RWPE2 (cell line): ENCODE measurements around the gene MFSD6.
A peak's percentile ranks its signal among the peaks of the same experiment; 100 is the strongest.

Experiments
- ATAC-seq: fragments of 200-7000 bp; cut with Tn5 transposase; 3 replicates; pipeline ENCODE4 v1.9.1; 2021; ENCODE audit warnings: low read depth
- DNase-seq: peaks from one replicate; pipeline ENCODE4 v3.0.0-alpha.2; 2020; ENCODE audit warnings: low spot score
- H3K27ac ChIP-seq: fragments of 450-650 bp; 2 replicates; pipeline ENCODE4 v1.5.1; 2017; ENCODE audit warnings: mild to moderate bottlenecking; ENCODE audit not compliant: poor library complexity, severe bottlenecking
- H3K27me3 ChIP-seq: fragments of 250-450 bp; sonication (Bioruptor Pico); 2 replicates; pipeline ENCODE4 v1.5.1; 2021; ENCODE audit warnings: mild to moderate bottlenecking, moderate library complexity; ENCODE audit not compliant: insufficient read depth, poor library complexity, severe bottlenecking
- H3K36me3 ChIP-seq: fragments of 250-450 bp; sonication (Bioruptor Pico); 2 replicates; pipeline ENCODE4 v1.5.1; 2020; ENCODE audit warnings: low read depth, mild to moderate bottlenecking, moderate library complexity
- H3K4me1 ChIP-seq: fragments of 250-450 bp; sonication (Bioruptor Pico); 2 replicates; pipeline ENCODE4 v1.5.1; 2021; ENCODE audit warnings: mild to moderate bottlenecking, moderate library complexity; ENCODE audit not compliant: insufficient read depth, poor library complexity, severe bottlenecking
- H3K4me3 ChIP-seq: fragments of 250-450 bp; sonication (Bioruptor Pico); 2 replicates; pipeline ENCODE4 v1.5.1; 2021; ENCODE audit warnings: mild to moderate bottlenecking, moderate library complexity; ENCODE audit not compliant: severe bottlenecking
- H3K9me3 ChIP-seq: fragments of 250-450 bp; sonication (Bioruptor Pico); 2 replicates; pipeline ENCODE4 v1.5.1; 2021; ENCODE audit warnings: mild to moderate bottlenecking, moderate library complexity; ENCODE audit not compliant: severe bottlenecking
- CTCF ChIP-seq: fragments of 450-650 bp; IDR thresholded peaks from one replicate; pipeline ENCODE4 v1.5.1; 2017; ENCODE audit warnings: mild to moderate bottlenecking, moderate library complexity; ENCODE audit not compliant: poor library complexity, severe bottlenecking

Gene MFSD6

DNA sequence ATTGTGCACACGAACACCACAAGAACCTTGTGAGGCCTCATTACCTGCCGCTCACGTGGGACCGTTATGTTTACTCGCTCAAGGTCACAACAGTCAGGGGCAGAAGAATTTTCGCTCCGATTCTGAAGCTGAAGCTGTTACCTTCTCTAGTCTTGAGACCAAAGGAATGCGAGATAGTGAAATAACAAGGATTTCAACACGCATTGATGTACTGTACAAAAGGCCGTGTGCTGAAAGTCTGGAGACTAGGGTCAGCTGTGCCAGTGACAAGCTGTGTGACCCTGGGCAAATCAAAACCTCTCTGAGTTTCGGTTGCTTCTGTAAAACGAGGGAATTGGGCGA is 125.8 kb downstream of the MFSD6 start:
- no peak for TF ChIP-seq CTCF
- ATAC-seq = peak; percentile 1; the same call in 1 of the 3 replicates
- no peak for DNase-seq
- H3K27me3 ChIP-seq = no peaks in the 10 kb centered on the region
- H3K4me3 ChIP-seq = peak overlapping the region; percentile 53
- H3K36me3 ChIP-seq = no peaks in the 10 kb centered on the region
- no peaks in the 10 kb centered on the region for H3K9me3 ChIP-seq
- H3K27ac ChIP-seq = peak overlapping the region; percentile 69
- peaks cover 13% of the 10 kb centered on the region for H3K4me1 ChIP-seq

DNA sequence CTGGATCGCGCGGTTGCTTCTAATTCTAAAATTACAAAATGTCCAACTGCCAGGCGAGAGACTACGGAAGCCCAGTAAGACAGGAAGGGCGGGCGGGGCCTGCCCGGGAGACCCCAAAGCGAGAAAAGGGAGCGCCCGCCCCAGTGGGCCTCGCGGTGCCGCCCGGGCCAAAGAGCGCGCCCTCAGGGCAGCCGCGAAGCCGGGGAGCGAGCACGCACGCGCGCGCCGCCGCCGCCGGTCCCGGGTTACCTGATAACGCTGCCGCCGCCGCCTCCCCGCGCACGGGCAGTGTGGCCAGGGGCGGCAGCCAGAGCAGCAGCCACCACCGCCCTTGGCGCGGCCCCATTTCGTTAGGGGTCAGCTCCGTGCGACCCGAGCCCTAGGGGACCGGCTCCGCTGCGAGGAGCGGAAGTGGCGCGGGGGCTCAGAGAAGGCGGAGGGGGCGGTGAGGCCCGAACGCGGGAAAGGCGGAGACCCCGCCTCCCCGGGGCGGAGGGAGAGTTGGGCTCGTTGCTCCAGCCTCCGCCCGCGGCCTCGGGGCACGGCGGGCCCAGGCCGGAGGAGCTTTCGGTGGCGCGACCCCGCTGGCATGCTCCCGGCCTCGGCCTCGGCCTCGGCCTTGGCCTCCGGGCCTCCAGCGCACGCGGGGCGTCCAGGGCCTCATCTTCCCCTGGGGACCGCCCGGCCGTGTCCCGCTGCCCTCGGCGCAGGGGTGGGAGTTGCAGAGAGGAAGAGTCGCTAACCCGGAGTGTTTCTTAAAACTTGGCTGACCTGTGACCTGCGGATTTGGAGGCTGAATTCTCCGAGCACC is 126.4 kb downstream of the MFSD6 start, which contains the start of gene NEMP2:
NEMP2 (minus strand) TSS at position 413 of the 811 bp plus-strand sequence; CDS start at position 346, 67 bp downstream.
- ATAC-seq (peak; percentile 79), DNase-seq (peak; percentile 76)
- Histone ChIP-seq H3K27ac (peak within 1 kb of the TSS; percentile 69), H3K27me3 (no peaks in the 10 kb centered on the region), H3K9me3 (peaks cover 3% of the 10 kb centered on the region), H3K36me3 (no peaks in the 10 kb centered on the region), H3K4me1 (peaks cover 13% of the 10 kb centered on the region), H3K4me3 (peak within 1 kb of the TSS; percentile 53)
- TF ChIP-seq CTCF = no peak

DNA sequence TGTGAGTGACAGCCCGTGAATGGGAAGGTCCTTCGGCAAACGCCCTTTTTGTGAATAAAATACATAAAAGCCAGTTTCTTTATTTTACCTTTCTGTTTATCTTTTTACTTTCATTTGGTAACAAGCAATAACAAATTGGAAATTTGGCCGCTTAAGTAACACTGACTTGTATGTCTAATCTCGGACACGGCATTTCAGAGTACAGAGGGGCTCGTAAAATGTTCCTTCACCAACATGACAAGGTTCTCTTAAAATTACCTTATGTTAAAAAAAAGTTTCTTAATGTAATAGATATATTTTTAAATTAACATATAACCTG is 126.9 kb downstream of the MFSD6 start:
- H3K27me3 ChIP-seq = no peaks in the 10 kb centered on the region
- TF ChIP-seq CTCF = no peak
- DNase-seq (no peak), ATAC-seq (no peak)
- peaks cover 9% of the 10 kb centered on the region for H3K9me3 ChIP-seq
- peaks cover 13% of the 10 kb centered on the region for H3K4me1 ChIP-seq
- peak overlapping the region; percentile 69 for H3K27ac ChIP-seq
- H3K36me3 ChIP-seq = no peaks in the 10 kb centered on the region
- H3K4me3 ChIP-seq = peak overlapping the region; percentile 53

DNA sequence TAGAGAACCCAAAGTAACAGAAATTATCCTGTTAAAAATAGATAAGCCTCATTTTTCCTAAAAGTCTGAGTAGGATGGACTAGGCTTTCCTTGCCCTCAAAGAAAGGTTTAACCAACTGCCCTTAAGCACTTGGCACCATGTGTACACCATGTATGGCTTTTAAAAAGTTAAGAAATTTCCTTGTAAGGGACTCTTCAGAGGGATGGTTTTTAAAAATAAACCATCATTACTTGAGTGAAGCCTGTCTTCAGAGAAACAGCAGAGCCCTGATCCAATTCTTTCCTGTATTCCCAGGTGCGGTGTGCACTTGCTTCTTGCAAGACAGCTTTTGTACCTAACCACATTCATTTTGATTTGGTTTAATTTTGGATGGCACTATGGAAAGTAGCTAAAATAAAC is 127.4 kb downstream of the MFSD6 start:
- Histone ChIP-seq H3K27ac (peak overlapping the region; percentile 69), H3K27me3 (no peaks in the 10 kb centered on the region)
- DNase-seq = no peak

More for the DNA sequence above, 127.4 kb downstream of the MFSD6 start:
- TF ChIP-seq CTCF = no peak
- ATAC-seq = no peak
- Histone ChIP-seq H3K9me3 (peaks cover 14% of the 10 kb centered on the region), H3K36me3 (no peaks in the 10 kb centered on the region), H3K4me3 (peak overlapping the region; percentile 53), H3K4me1 (peaks cover 13% of the 10 kb centered on the region)
